NCI-H2227 treated with DMSO at 0.1 percent for 48 hours (cell line): ENCODE data around the gene SLC35E2B.
"Not testable (repeated sequence)": the region's sequence is repeated elsewhere in the genome, so short reads cannot be mapped to it uniquely, and the experiment has no call there.

Source experiments
- DNase-seq: peaks from one replicate; lab custom pipeline; 2025; lab: John Stamatoyannopoulos, UW

The SLC35E2B gene

DNA sequence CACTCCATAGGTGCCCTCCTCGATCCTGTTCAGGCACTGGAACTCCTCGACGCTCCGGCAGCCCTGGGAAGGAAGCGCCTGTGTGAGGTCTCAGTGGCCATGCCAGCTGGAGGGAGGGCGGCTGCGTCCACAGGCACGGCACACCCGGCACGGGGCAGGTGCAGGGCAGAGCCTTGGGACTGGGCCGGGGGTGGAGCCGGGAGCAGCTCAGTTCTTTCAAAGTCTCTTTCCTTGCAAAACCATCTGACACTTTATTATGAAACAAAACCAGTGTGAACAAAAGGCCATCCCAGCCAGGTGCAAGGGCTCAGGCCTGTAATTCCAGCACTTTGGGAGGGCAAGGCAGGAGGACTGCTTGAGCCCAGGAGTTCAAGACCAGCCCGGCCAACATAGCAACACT, 54.1 kb downstream of the SLC35E2B start:
- not testable (repeated sequence) for DNase-seq

DNA sequence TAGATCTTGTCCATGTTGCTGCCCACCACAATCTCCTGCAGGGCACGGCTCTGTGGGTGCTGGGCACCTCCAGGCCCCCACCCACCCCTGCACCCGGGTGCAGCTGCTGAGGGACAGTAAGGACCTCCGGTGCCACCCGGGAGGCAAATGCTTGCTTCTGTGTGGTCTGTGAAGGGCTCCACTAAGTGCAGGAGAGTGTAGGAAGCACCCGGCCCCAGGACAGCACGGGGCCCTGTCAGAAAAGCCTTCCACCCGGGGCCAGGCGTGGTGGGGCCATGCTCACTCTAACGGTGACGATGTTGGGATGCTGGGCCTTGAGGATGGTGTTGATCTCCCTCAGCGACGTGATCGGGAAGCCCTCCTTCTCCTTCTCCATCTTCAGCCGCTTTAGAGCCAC, 55.1 kb downstream of the SLC35E2B start:
- not testable (repeated sequence) for DNase-seq

DNA sequence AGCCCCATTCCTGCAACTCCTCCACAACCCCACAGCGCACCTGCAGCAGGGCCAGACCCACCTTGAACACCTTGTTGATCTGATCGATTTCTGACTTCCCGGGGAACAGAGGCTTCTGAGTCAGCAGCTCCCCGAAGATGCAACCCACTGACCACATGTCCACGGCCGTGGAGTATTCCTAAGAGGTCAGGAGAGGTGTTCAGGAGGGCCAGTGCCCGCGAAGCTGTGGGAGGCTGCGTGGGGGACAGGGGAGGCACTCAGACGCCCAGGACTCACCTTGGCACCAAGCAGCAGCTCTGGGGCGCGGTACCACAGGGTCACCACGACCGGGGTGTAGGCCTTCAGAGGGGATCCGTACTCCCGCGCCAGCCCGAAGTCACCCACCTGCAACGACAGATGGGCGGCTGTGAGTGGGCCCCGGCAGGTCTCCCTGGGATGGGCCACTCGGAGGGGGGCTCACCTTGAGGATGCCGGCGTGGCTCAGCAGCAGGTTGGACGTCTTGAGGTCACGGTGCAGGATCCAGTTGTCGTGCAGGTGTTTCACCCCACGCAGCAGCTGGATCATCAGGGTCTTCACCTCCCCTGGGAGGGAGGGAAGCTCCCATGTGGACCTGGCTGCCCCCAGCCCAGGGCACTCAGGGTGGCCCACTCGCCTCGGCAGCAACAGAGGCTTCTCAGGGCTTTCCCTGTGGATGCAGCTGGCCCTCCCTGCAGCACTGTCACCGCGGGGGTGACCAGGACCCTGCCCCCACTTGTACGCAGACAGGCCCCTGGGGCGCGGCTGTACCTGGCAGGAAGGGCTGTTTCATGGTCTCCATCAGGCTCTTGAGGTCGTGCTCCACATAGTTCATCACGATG, 55.7 kb downstream of the SLC35E2B start:
- not testable (repeated sequence) for DNase-seq

DNA sequence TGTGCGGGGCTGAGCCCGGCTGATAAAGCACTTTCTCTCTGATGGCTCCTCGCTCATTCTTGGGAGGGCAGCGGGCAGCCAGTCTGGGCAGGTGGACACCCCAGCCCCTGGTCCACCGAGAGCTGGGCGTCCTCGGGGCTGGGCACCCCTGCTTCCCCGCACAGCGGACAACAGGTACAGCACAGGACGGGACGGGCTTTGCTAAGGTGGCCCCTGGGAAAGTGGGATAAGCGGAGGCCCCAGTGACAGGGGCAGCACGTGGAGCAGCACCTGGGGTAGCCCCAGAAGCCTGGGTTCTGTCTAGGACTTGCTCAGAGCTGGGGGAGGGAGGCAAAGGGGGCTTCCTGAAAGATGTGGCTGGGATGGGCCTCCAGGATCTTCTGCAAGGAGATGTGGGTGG, 58.0 kb downstream of the SLC35E2B start:
- DNase-seq: not testable (repeated sequence)

DNA sequence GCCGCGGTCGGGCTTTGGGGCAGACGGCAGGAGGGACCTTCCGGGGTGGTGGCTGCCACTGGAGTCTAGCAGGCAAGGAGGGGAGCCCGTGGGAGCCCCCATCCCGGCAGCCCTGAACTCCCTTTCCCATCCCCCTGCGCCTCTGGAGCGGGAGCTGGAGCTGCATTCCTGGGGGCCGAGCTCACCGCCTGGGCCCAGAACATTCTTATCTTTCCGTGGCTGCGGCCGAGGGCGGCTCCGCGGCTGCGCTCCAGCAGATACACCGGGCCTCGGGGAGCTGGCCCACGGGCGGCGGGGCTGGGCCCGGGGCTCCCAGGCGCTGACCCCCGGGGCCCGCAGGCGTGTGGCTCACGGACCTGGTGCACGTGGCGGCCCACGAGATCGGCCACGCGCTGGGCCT, 59.2 kb downstream of the SLC35E2B start:
- not testable (repeated sequence) for DNase-seq

DNA sequence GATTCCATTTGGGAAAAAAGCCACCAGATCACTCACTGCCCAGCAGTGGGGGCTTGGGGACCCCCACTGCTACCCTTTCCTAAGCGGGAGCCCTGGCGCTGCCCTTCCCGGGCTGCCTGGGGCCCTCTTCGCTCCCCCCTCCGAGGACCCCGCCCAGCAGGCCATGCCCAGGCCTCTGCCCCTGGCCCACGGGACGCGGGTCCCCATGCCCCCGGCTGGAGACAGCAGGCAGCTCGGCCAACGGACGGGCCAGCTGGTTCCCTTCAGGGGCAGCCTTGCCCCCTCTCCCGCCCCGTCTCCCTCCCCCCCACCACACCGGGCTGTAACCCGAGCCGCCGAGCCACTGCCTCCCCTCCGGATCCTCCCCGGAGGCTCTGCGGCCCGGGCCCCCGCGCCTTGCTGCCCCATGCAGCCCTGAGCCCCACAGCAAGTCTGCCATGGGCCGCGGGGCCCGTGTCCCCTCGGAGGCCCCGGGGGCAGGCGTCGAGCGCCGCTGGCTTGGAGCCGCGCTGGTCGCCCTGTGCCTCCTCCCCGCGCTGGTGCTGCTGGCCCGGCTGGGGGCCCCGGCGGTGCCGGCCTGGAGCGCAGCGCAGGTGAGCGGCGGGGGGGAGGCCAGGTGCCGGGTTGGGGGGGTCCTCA, 60.7 kb downstream of the SLC35E2B start, which contains the start of gene MMP23B:
TSS of gene MMP23B (plus strand) at position 392 of the 639 bp plus-strand sequence. CDS start at position 438, 46 bp downstream.
- no peak for DNase-seq

DNA sequence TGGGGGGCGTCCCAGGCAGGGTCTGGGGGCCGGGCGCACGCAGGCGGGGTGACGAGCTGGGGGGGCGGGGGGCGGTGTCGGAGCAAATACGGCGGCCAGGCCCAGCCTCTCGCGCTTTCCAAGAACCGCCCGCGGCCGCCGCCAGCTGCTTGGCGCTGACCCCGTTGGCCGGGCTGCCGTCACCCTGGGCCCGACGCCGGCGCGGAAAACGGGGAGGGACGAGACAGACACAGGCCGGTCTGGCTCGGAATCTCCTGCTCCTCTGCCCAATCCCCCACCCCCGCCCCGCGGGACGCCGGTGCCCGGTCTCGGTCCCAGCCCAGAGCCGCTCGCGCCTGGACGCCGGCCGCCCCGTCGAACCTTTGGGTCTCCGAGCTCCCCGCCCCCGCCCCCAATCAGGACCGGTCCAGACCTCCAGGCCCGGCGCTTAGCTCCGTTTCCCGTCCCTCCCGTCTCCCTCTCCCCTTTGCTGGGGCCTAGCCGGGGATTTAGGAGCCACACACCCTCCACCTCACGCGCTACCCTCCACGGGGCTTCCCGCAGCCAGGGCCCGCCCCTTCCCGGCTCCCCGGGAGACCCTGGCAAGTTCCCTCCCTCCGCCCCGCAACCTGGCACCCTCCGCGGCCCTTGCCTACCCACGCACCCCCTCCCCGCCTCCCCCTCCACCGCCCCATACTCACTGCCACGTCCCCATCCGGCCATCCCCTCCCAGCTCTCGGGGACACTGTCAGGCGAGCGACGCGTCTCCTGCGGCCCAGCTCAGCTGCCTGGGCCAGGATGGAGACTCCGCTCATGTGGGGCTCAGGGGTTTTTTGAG, 61.4 kb downstream of the SLC35E2B start:
- DNase-seq: no peak

DNA sequence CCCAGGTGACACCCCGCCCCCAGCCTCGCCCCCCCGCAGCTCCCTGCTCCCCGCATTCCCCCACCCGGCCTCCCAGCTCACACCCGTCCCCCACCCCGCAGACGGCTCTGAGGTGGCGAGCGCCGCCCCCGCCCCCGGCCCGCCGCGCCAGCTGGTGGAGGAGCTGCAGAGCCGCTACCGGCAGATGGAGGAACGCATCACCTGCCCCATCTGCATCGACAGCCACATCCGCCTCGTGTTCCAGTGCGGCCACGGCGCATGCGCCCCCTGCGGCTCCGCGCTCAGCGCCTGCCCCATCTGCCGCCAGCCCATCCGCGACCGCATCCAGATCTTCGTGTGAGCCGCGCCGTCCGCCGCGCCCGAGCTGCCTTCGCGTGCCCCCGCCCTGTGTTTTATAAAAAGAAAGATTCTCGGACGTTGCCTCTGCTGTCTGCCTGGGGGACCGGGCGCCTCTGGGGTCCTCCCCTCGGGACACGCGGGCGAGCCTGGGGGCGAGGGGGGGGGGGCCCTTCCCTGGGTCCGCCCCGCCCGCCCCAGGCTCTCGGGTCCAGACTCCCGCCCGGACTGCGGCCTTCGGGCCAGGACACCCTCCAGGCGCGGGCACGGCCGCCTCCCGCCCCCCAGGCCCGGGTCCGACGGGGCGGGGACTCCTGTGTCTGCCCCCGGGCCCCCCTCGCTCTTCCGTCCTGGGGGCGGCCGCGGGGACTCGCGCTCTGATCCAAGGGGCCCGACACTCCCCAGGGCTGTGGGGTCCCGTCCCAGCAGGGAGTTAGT, 62.2 kb downstream of the SLC35E2B start:
- no peak for DNase-seq

DNA sequence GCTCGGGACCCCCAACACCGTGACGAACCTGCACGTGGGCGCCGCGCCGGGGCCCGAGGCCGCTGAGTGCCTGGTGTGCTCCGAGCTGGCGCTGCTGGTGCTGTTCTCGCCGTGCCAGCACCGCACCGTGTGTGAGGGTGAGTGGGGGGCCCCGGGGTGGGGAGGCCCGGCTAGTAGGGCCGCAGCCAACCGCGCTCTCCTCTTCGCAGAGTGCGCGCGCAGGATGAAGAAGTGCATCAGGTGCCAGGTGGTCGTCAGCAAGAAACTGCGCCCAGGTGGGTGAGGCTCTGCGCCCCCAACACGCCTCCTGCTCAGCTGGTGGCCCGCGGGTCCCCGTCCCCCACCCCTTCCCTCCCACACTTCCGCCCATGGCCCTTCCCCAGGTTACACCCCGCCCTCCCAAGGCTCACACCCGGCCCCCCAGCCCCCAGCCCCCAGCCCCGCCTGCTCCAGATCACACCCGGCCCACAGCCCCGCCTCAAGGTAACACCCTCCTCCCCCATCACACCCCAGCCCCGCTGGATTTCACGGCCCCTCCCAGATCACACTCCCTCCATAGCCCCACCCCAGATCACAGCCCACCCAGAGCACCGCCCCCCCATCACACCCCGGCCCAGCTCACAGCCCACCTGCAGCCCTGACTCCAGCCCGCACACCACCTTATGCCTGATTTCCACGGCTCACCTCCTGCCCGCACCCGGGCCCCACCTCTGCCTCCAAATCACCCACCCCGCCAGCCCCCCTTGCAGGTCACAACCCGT, 63.0 kb downstream of the SLC35E2B start:
- DNase-seq: no peak

DNA sequence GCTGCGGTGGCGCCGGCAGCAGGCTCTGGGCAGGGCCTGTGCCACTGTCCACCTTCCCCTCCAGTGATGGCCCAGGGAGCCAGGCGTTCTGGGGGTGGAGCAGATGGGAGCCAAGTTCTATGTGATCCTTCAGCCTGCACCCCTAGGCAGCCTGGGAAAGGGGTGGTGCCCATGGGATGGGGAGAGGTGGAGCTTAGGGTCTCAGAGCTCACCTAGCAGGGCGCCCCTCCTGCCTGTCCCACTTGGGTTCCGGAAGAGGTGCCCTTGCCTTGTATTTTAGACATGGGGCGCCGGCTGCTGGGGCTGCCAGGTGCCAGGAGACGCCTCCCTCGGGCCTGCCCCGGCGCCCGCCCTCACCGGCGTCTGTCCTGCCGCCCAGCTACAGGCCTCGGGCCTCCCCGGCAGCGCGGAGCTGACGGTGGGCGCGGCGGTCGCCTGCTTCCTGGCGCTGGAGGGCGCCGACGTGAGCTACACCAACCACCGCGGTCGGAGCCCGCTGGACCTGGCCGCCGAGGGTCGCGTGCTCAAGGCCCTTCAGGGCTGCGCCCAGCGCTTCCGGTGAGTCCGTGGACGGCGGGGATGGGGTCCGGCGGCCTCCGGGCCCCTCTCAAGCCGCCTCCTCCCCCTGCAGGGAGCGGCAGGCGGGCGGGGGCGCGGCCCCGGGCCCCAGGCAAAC, 63.7 kb downstream of the SLC35E2B start:
- no peak for DNase-seq

DNA sequence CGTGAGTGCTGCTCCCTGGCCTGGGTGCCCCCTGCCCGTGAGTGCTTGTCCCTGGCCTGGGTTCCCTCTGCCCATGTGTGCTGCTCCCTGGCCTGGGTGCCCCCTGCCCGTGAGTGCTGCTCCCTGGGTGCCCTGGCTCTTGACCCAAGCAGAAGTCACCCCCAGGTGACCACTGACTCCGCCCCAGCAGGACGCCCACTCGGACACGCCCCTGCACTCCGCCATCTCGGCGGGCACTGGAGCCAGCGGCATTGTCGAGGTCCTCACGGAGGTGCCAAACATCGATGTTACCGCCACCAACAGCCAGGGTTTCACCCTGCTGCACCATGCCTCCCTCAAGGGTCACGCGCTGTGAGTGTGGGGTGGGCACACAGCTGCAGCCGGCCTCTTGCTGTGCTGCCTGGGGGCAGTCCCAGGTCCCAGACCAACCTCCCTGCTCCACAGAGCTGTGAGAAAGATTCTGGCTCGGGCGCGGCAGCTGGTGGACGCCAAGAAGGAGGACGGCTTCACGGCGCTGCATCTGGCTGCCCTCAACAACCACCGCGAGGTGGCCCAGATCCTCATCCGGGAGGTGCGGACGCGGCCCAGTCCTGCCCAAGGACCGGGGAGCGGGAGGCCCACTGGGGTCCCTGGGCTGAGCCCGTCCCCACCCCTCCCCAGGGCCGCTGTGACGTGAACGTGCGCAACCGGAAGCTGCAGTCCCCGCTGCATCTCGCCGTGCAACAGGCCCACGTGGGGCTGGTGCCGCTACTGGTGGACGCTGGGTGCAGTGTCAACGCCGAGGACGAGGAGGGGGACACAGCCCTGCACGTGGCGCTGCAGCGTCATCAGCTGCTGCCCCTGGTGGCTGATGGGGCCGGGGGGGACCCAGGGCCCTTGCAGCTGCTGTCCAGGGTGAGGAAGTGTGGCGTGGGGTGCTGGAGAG, 64.5 kb downstream of the SLC35E2B start:
- DNase-seq: no peak

DNA sequence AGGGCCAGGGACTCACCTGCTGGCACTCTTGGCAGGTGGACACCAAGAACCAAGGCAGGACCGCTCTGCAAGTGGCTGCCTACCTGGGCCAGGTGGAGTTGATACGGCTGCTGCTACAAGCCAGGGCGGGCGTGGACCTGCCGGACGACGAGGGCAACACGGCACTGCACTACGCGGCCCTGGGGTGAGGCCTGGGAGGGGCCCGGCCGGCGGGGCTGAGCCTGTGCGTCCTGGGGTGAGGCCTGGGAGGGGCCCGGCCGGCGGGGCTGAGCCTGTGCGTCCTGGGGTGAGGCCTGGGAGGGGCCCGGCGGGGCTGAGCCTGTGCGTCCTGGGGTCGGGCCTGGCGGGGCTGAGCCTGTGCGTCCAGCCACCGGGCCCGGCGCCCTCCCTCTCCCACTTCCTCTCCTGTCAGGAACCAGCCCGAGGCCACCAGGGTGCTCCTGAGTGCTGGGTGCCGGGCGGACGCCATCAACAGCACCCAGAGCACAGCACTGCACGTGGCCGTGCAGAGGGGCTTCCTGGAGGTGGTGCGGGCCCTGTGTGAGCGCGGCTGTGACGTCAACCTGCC, 65.2 kb downstream of the SLC35E2B start:
- DNase-seq: no peak

DNA sequence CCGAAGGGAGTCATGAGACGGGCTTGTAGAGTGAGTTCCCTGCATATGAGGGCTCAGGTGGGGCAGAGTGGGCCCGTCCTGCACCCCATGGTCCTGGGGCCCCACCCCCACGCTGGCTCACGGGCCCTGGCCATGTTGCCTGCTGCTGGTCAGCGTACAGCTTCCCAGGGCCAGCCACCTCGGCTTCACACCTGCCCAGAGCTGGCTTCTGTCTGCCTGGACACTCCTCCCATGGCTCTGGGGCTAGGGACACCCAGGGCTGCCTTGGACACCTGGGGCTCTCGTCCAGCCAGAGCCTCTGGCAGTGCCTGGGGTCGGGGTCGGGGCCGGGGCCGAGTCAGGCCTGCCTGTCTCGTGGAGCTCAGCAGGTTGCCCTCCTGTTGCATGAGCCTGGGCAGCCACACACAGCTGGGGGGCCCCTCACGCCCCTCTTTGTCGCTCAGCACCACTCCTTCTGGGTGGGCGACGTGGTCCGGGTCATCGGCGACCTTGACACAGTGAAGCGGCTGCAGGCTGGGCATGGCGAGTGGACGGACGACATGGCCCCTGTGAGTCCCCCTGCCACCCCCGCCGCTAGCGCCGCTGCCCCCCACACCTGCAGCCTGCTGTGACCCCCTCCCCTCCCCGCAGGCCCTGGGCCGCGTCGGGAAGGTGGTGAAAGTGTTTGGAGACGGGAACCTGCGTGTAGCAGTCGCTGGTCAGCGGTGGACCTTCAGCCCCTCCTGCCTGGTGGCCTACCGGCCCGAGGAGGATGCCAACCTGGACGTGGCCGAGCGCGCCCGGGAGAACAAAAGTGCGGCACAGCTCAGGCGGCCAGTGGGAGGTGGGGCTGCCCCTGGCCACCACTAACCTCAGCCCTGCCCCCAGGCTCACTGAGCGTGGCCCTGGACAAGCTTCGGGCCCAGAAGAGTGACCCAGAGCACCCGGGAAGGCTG, 66.1 kb downstream of the SLC35E2B start:
- no peak for DNase-seq

DNA sequence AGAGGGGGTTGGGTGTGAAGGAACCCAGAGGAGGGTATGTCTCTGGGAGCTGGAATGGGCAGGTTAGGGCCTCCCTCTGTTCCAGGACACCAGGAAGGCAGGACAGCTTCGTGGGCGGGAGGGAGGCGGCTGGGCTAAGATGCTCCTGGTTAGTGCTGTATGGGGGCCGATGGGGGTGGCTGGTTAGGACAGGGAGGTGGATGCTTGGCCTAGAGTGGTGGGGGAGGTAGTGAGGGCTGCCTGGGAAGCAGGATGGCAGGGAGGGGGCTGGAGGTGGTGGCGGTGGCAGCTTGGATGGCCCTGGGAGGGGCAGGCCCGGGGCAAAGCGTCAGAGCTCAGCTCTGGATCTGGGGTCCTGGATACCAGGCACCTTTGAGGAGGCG, 66.8 kb downstream of the SLC35E2B start:
- no peak for DNase-seq

DNA sequence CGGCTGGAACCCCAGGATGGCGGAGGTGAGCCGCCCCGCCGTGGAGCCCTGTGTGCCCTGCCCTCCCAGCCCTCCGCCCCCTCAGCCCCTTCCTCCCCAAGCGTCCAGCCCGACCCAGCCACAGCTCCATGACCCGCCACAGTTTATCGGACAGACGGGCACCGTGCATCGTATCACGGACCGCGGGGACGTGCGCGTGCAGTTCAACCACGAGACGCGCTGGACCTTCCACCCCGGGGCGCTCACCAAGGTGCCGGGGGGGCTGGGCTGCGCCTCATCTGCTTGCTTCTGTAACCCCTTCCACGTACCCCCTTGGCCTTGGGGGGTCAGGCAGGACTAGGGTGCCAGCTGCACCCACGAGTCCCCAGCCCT, 67.2 kb downstream of the SLC35E2B start:
- no peak for DNase-seq

DNA sequence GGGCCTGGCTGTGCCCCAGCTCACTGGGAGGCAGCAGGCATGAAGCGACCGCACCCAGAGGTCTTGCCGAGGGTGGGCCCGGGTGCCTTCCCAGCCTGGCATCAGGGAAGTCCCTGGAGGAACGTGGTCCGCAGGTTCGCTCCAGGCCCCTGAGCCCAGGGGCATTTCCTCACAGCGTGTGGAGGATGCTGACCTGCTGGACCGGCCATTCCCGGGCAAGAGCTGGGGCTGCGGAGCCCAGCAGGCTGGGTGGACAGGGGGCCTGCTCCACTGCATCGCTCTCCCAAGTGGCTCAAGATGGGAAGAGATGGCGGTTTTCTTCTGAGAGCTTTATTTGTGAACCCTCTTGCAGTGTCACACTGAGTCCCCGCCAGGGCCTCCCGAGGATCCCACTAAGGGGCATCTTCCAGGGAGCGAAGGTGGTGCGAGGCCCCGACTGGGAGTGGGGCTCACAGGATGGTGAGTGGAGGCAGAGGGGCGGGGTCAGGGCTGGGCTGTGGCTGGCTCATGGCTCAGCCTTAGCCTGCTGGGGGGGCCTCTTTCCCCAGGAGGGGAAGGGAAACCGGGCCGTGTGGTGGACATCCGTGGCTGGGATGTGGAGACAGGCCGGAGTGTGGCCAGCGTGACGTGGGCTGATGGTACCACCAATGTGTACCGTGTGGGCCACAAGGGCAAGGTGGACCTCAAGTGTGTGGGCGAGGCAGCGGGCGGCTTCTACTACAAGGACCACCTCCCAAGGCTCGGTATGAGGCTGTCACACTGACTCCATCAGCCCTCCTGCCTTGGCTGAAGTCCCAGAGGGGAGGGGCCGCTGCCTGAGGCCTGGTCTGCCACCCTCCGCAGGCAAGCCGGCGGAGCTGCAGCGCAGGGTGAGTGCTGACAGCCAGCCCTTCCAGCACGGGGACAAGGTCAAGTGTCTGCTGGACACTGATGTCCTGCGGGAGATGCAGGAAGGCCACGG, 67.9 kb downstream of the SLC35E2B start:
- DNase-seq: no peak
